SJSA1 (cell line): Measurements from ENCODE around the gene ZNF776. TPM values are rescaled to one million over a fixed set of nuclear protein-coding genes. Genes with fewer than 3 reads are reported as not detected.

Source experiments
- DNase-seq, 2 experiments: peaks; one replicate each; pipeline ENCODE4 v3.0.0-alpha.2; 2015 to 2020; ENCODE audit warnings: low spot score in 2 of 2, low read depth in 1 of 2
- H3K27ac ChIP-seq: fragments of 250-450 bp; sonication (Bioruptor Pico); 2 replicates; pipeline ENCODE4 v1.5.1; 2020; ENCODE audit warnings: mild to moderate bottlenecking, moderate library complexity
- H3K27me3 ChIP-seq: fragments of 250-450 bp; sonication (Bioruptor Pico); replicated peaks from 2 replicates; pipeline ENCODE4 v1.5.1; 2020; ENCODE audit warnings: mild to moderate bottlenecking, moderate library complexity
- H3K36me3 ChIP-seq: fragments of 250-450 bp; sonication (Bioruptor Pico); 2 replicates; pipeline ENCODE4 v1.5.1; 2020; ENCODE audit warnings: mild to moderate bottlenecking
- H3K4me1 ChIP-seq: fragments of 250-450 bp; sonication (Bioruptor Pico); replicated peaks from 2 replicates; pipeline ENCODE4 v1.6.1; 2021; ENCODE audit warnings: mild to moderate bottlenecking
- H3K4me3 ChIP-seq: fragments of 250-450 bp; sonication (Bioruptor Pico); 2 replicates; pipeline ENCODE4 v1.5.1; 2020; ENCODE audit warnings: mild to moderate bottlenecking
- H3K9me3 ChIP-seq: fragments of 250-450 bp; sonication (Bioruptor Pico); replicated peaks from 2 replicates; pipeline ENCODE4 v1.5.1; 2020; ENCODE audit warnings: mild to moderate bottlenecking
- total RNA-seq: library from RNA; depleted of rRNA; stranded (reverse); fragments of >200 nt; shearing (Covaris generic); gene quantifications from 2 replicates; pipeline ENCODE4 v1.2.3, GENCODE V29; 2014

ZNF776 gene
- total RNA-seq, 1 experiment from 2014 or later = 13.0 TPM

GRCh38 chr19:57754091-57754673, 7.6 kb downstream of the ZNF776 start:
- peaks cover 97% of the 10 kb centered on the region for H3K36me3 ChIP-seq
- no peaks in the 10 kb centered on the region for H3K27me3 ChIP-seq
- H3K4me3 ChIP-seq = no peak overlapping the region
- DNase-seq = no peak
- H3K4me1 ChIP-seq = no peaks in the 10 kb centered on the region
- peaks cover 23% of the 10 kb centered on the region for H3K9me3 ChIP-seq
- no peak overlapping the region for H3K27ac ChIP-seq

DNA sequence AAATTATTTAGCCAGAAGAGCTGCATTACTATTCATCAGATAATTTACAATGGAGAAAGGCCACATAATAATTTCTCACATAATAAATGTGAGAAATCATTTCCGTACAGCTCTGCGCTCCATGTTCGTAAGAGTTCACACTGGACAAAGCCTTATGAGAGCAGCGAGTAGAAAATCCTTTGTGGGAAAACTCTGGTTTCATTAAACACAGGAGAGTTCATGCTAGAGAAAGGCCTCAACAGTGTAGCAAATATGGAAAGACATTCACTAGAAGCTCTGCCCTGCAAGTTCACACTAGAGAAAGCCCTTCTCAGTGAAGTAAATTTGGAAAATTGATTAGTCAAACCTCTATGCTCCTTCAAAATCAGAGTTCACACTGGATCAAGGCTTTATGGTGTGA, 8.4 kb downstream of the ZNF776 start:
- peaks cover 15% of the 10 kb centered on the region for H3K9me3 ChIP-seq
- H3K4me3 ChIP-seq = no peak overlapping the region
- no peak for DNase-seq
- no peaks in the 10 kb centered on the region for H3K4me1 ChIP-seq
- H3K27ac ChIP-seq = no peak overlapping the region
- no peaks in the 10 kb centered on the region for H3K27me3 ChIP-seq
- H3K36me3 ChIP-seq = peaks cover 95% of the 10 kb centered on the region

- Histone ChIP-seq H3K9me3 (peaks cover 11% of the 10 kb centered on the region), H3K27me3 (no peaks in the 10 kb centered on the region), H3K27ac (no peak overlapping the region), H3K36me3 (peaks cover 81% of the 10 kb centered on the region), H3K4me3 (no peak overlapping the region), H3K4me1 (no peaks in the 10 kb centered on the region)
- DNase-seq = no peak
Measured at GRCh38 chr19:57757941-57758340, 11.3 kb downstream of the ZNF776 start.

DNA sequence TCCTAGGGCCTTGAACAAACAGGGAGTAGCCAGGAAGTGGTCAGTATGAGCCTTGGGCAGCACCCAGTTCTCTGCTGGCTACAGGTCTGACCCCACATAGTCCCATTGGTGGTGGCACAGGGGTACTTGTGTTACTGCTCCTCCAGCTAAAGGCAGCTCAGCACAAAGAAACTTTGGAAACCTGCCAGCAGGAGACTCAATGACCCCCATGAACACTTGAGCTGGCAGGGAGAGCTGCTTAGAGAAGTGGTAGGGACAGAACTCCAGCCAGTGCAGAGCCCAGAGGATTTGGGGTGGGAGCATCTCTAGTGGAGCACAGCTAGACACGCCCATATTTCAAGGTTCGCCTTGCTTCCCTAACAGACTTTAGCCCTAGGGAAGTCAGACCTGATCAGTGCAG, 12.5 kb downstream of the ZNF776 start:
- Histone ChIP-seq H3K27ac (no peak overlapping the region), H3K9me3 (peaks cover 5% of the 10 kb centered on the region), H3K4me1 (no peaks in the 10 kb centered on the region), H3K36me3 (peaks cover 75% of the 10 kb centered on the region), H3K27me3 (no peaks in the 10 kb centered on the region), H3K4me3 (no peak overlapping the region)
- DNase-seq = no peak

- Histone ChIP-seq H3K27me3 (no peaks in the 10 kb centered on the region), H3K4me1 (peaks cover 6% of the 10 kb centered on the region)
- DNase-seq = peak; percentile 61 to 89
Measured at GRCh38 chr19:57769345-57770131, 22.9 kb downstream of the ZNF776 start, which contains the start of gene ZNF586. Gene ZNF586 (plus strand): TSS chr19:57769676. CDS start chr19:57769843, 167 bp downstream.

DNA sequence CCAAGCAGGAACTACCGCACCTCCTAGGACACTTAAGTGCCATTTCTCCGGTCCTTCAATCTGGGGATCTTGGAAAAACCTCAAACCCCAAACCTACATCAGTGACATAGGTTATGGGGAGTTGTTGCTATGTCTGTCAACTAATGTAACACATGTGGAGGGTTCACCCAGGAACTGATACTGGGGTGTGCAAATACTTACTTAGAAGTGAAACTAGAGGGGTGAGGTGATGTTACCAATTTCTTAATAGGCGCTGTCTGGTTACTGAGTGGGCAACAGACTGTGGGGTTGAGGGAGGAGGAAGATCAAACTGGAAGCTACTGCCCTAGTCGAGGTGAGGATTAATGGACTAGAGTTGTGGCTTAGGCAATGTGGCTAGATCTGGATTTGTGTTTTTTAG, 24.8 kb downstream of the ZNF776 start:
- H3K4me3 ChIP-seq = no peak overlapping the region
- H3K27me3 ChIP-seq = no peaks in the 10 kb centered on the region
- peaks cover 9% of the 10 kb centered on the region for H3K9me3 ChIP-seq
- DNase-seq = no peak
- H3K36me3 ChIP-seq = peaks cover 56% of the 10 kb centered on the region
- no peak overlapping the region for H3K27ac ChIP-seq
- H3K4me1 ChIP-seq = peaks cover 6% of the 10 kb centered on the region

More at GRCh38 chr19:57769345-57770131, 22.9 kb downstream of the ZNF776 start, which contains the start of gene ZNF586:
- peaks cover 41% of the 10 kb centered on the region for H3K36me3 ChIP-seq
- H3K9me3 ChIP-seq = peaks cover 5% of the 10 kb centered on the region
- H3K27ac ChIP-seq = peak within 1 kb of the TSS; percentile 13; the same call in 1 of the 2 replicates
- H3K4me3 ChIP-seq = peak within 1 kb of the TSS; percentile 66

DNA sequence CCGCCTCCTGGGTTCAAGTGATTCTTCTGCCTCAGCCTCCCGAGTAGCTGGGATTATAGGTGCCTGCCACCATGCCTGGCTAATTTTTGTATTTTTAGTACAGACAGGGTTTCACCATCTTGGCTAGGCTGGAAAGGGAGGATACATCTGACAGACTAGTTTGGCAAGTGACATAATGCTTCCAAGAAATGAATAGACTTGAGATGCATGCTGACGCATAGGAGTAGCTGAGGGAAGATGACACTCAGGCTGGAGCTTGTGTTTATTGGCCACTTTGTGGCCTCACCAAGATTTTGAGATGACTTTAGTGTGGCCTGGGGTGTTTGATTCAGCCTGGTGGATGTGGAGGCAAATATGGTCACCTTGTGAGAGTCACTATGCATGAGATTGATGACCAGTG, 26.9 kb downstream of the ZNF776 start:
- no peak for DNase-seq
- Histone ChIP-seq H3K27ac (no peak overlapping the region), H3K4me3 (no peak overlapping the region), H3K36me3 (peaks cover 74% of the 10 kb centered on the region), H3K27me3 (no peaks in the 10 kb centered on the region), H3K9me3 (peaks cover 18% of the 10 kb centered on the region), H3K4me1 (peaks cover 6% of the 10 kb centered on the region)

- H3K4me3 ChIP-seq = no peak overlapping the region
- no peaks in the 10 kb centered on the region for H3K4me1 ChIP-seq
- no peaks in the 10 kb centered on the region for H3K27me3 ChIP-seq
- H3K9me3 ChIP-seq = peaks cover 49% of the 10 kb centered on the region
- no peak for DNase-seq
- H3K27ac ChIP-seq = no peak overlapping the region
- peaks cover 89% of the 10 kb centered on the region for H3K36me3 ChIP-seq
Measured at GRCh38 chr19:57776764-57777296, 30.2 kb downstream of the ZNF776 start.

GRCh38 chr19:57778336-57778735, 31.7 kb downstream of the ZNF776 start:
- H3K36me3 ChIP-seq = peaks cover 86% of the 10 kb centered on the region
- H3K4me3 ChIP-seq = no peak overlapping the region
- DNase-seq = no peak
- H3K9me3 ChIP-seq = peaks cover 51% of the 10 kb centered on the region
- H3K4me1 ChIP-seq = no peaks in the 10 kb centered on the region
- H3K27ac ChIP-seq = no peak overlapping the region
- H3K27me3 ChIP-seq = no peaks in the 10 kb centered on the region

DNA sequence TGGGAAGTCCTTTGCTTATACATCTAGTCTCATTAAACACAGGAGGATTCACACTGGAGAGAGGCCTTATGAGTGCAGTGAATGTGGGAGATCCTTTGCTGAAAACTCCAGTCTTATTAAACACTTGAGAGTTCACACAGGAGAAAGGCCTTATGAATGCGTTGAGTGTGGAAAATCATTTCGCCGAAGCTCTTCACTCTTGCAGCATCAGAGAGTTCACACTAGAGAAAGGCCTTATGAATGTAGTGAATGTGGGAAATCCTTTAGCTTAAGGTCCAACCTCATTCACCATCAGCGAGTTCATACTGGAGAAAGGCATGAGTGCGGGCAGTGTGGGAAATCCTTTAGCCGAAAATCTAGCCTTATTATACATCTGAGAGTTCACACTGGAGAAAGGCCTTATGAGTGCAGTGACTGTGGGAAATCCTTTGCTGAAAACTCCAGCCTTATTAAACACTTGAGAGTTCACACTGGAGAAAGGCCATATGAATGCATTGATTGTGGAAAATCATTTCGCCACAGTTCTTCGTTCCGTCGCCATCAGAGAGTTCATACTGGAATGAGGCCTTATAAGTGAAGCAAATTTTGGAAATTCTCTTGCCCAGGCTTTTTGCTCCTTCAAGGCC, 32.7 kb downstream of the ZNF776 start:
- H3K9me3 ChIP-seq = peaks cover 47% of the 10 kb centered on the region
- H3K36me3 ChIP-seq = peaks cover 88% of the 10 kb centered on the region

GRCh38 chr19:57786286-57786685, 39.7 kb downstream of the ZNF776 start:
- peaks cover 41% of the 10 kb centered on the region for H3K9me3 ChIP-seq
- H3K27ac ChIP-seq = no peak overlapping the region
- no peak for DNase-seq
- no peaks in the 10 kb centered on the region for H3K4me1 ChIP-seq
- no peaks in the 10 kb centered on the region for H3K27me3 ChIP-seq
- peaks cover 75% of the 10 kb centered on the region for H3K36me3 ChIP-seq
- no peak overlapping the region for H3K4me3 ChIP-seq

More for the DNA sequence above, 32.7 kb downstream of the ZNF776 start:
- no peaks in the 10 kb centered on the region for H3K27me3 ChIP-seq
- DNase-seq = no peak
- H3K4me1 ChIP-seq = no peaks in the 10 kb centered on the region
- H3K27ac ChIP-seq = no peak overlapping the region
- H3K4me3 ChIP-seq = no peak overlapping the region

- Histone ChIP-seq H3K4me1 (no peaks in the 10 kb centered on the region), H3K9me3 (peaks cover 37% of the 10 kb centered on the region), H3K27me3 (no peaks in the 10 kb centered on the region), H3K4me3 (no peak overlapping the region), H3K36me3 (peaks cover 74% of the 10 kb centered on the region), H3K27ac (no peak overlapping the region)
- no peak for DNase-seq
Measured at GRCh38 chr19:57786906-57787305, 40.3 kb downstream of the ZNF776 start.

DNA sequence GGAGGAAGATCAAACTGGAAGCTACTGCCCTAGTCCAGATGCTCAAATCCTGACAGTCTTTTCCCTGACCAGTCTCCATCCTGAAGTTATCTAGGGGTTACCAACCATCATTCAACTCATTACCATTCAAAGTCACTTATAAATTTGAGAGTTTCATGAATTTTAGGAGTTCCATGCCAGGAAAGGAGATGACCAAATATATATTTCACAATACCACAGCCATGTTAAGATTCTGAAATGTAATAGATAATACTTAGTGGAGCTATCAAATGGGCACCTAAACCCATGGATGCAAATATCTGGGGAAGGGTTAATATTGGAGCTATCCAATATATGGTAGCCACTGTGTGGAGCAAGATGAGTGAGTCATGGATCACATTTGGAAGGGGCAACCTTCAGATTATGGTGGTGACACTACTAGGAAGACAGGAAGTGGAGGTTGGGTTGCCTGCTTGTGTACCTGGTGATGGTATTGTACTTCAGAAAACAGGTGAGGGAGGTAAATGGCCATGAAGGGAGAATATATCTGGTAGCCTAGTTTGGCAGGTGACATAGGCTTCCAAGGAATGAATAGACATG, 41.6 kb downstream of the ZNF776 start:
- Histone ChIP-seq H3K27ac (no peak overlapping the region), H3K9me3 (peaks cover 36% of the 10 kb centered on the region), H3K4me1 (no peaks in the 10 kb centered on the region), H3K27me3 (no peaks in the 10 kb centered on the region), H3K36me3 (peaks cover 72% of the 10 kb centered on the region), H3K4me3 (no peak overlapping the region)
- no peak for DNase-seq
